ENCODE results near the gene ZNF749.

Gene ZNF749

DNA sequence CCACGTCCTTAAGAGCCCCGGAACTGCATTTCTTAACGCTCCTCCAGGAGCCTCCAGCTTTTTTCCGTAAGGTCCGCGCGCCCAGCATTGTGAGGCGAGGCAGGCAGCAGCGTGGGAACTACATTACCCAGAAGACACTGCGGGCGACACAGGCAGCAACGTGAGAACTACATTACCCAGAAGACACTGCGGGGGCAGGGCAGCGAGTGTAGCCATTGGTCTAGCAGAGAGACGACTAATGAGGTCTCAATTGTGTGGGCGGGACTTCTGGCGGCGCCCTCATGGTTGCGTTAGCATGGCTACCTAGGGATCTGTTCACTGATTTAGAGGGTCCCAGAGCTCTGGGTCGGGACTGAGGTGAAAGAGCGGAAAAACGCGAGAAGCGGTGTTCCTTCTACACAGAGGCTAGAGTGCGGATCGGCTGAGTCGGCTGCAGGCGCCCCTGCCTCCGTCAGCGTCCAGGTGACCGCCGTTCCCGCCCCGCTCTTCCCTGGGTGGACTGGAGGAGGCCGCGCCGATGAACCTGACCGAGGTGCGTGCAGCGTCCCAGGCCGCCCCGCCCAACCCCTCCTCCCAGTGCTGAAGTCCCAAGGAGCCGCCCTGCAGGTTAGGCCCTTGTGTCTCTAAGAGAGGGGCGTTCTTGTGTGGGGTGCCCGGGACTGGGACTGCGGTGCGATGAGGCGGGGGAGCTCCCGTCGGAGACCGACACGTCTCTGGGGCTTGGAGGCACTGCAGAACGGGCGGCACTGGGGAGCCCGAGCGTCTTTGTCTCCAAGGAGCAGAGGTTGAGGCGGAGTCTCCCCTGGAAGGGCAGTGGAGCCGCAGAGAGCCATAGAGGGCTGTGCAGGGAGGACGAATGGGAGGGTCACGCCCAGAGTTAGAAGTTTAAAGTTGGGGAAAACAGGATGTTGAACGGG lies at the start of gene ZNF749:
TSS of gene ZNF749 (plus strand) at position 264 of the 917 bp plus-strand sequence. CDS start at position 518, 254 bp downstream.
- FAIRE-seq, result peak; percentile 63
- TF ChIP-seq, protein P1, sequence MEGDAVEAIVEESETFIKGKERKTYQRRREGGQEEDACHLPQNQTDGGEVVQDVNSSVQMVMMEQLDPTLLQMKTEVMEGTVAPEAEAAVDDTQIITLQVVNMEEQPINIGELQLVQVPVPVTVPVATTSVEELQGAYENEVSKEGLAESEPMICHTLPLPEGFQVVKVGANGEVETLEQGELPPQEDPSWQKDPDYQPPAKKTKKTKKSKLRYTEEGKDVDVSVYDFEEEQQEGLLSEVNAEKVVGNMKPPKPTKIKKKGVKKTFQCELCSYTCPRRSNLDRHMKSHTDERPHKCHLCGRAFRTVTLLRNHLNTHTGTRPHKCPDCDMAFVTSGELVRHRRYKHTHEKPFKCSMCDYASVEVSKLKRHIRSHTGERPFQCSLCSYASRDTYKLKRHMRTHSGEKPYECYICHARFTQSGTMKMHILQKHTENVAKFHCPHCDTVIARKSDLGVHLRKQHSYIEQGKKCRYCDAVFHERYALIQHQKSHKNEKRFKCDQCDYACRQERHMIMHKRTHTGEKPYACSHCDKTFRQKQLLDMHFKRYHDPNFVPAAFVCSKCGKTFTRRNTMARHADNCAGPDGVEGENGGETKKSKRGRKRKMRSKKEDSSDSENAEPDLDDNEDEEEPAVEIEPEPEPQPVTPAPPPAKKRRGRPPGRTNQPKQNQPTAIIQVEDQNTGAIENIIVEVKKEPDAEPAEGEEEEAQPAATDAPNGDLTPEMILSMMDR (IDR thresholded peaks at IDR 0.05; ENCODE audit: insufficient read depth, missing control alignments), result no peak

DNA sequence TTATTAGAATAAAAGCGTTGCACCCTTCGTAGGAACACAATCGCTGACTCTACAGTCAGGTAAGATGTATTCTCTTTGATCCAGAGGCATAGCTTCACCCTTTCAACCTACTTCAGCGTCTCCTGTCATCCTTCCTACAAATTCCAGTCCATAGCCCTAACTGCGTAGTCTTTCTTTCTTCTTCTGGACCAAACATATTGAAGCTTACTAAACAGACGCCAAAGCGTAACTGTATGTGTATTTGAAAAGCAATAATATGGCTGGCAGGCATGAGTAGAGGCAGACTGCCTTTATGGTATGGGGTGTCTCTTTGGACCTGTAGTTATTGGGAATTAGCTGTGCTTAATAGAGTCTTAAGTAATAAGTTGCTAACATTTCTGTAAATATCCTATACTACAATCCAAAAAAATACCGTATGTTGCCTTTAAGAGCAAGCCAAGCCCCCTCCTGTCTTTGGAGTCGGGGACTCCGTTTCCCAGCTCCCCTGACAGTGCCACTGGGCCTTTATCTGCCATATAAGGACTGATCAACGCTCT lies 45.9 kb upstream of the ZNF749 start:
- FAIRE-seq, result peak; percentile 85
- DNase-seq (ENCODE audit: insufficient read length, low spot score), result no peak
- TF ChIP-seq, protein P1 (IDR thresholded peaks at IDR 0.05; ENCODE audit: insufficient read depth, missing control alignments), result no peak

More for the DNA sequence above, at the start of gene ZNF749:
- DNase-seq (ENCODE audit: insufficient read length, low spot score), result peak; percentile 97

DNA sequence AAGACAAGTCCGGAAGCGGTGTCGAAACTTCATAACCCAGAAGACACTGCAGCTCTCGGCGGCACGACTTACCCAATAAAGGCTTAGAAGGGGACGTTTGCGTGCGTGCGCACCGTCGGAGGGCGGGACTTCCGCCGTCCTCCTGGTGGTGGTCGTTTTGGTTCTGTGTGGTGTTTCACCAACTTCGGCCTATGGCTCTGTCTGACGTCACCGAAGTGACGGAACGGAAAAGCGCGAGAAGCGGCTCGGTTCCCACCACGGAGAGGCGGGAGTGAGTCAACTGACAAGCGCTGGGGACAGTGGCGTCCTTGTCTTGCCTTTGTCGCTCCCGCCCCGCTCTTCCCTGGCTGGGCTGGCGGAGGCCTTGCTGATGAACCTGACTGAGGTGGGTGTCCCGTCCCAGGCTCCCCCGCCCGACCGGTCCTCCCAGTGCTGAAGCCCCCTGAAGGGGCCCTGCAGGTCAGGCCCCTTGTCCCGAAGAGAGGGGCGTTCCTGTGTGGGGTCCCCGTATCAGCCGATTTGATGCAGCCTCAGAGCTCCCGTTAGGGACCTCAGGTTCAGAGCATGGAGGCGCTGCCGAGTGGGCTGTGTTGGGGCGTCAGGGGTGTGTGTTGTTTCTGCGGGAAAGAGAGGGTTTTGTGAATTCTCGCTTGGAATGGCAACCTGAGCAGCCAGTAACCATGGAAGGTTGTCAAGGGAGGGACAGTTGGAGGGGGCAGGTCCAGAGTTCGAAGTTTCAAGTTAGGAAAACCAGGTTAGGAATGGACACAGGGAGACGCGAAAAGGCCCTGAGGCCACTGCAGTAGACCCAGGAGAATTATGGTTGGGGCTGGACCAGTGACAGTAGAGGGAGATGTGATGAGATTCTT lies 45.2 kb upstream of the ZNF749 start, which contains the start of gene ZNF548:
TSS of gene ZNF548 (plus strand) at position 125 of the 869 bp plus-strand sequence. CDS start at position 371, 246 bp downstream.
- TF ChIP-seq, protein P1 (IDR thresholded peaks at IDR 0.05; ENCODE audit: insufficient read depth, missing control alignments), result peak; percentile 7
- DNase-seq (ENCODE audit: insufficient read length, low spot score) (peak; percentile 84), FAIRE-seq (no peak)

DNA sequence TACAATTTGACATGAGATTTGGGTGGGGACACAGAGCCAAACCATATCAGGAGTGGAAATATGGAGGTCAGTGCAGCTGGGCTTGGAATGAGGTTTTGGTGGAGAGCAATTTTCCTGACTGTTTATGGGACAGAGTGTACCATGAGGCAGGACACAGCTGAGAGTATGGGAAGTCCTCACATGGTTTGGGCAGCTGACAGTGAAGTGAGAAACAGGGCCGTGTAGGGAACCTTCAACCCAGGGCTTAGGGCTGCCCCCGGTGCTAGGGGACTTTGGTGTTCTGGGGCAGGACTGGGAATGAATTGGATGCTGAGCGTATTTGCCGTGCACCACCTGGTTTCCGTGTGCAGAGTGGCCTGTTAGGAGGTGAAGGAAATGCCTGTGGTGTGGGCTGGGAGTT lies 39.4 kb upstream of the ZNF749 start:
- FAIRE-seq, result no peak
- TF ChIP-seq, protein P1 (IDR thresholded peaks at IDR 0.05; ENCODE audit: insufficient read depth, missing control alignments), result no peak
- DNase-seq (ENCODE audit: insufficient read length, low spot score), result no peak

DNA sequence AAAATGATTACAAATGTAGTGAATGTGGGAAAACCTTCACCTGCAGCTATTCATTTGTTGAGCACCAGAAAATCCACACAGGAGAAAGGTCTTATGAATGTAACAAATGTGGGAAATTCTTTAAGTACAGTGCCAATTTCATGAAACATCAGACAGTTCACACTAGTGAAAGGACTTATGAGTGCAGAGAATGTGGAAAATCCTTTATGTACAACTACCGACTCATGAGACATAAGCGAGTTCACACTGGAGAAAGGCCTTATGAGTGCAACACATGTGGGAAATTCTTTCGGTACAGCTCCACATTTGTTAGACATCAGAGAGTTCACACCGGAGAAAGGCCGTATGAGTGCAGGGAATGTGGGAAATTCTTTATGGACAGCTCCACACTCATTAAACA lies 36.3 kb upstream of the ZNF749 start:
- no peak for DNase-seq (ENCODE audit: insufficient read length, low spot score)
- no peak for FAIRE-seq
- TF ChIP-seq, protein P1 (IDR thresholded peaks at IDR 0.05; ENCODE audit: insufficient read depth, missing control alignments), result no peak

DNA sequence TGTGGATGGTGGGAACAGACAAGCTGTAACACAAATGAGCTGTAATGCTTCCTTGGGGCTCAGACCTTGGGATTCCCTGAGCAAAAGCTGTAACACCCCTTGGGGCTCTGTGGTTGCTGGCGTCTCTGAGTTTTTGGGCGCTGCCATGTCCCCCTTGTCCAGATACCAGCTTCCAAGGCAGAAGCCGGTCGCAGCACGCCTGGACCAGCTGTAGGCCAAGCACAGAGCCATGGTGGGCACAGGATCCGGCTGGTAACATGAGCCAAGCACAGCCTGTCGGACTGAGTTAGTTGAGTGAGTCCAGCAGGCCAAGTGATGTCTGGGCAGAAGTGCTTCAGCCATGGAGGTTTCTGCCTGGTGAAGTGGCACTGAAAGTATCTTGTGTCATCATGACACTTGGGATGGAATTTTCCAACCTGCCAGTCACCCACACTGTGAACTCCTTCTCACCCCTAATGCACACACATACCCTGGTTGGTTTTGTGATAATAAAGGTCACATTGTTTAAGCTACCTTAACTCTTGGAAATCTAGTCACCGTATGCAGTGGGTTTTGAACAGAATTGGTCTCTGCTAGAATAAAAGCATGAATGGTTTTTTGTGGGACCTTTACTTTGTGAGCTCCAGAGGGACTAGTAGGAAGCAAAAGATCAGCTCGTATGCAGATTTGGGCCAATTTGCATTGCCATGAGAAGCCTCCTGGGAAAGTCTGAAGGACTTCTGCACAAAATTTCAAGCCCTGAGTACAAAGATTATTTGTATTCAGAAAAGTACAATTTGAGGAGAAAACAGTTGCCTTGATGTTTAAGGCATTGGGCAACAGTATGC lies 31.2 kb upstream of the ZNF749 start:
- TF ChIP-seq, protein P1 (IDR thresholded peaks at IDR 0.05; ENCODE audit: insufficient read depth, missing control alignments), result no peak
- FAIRE-seq (no peak), DNase-seq (ENCODE audit: insufficient read length, low spot score) (no peak)
